ENCODE results near the gene FYB1.

Gene FYB1

GRCh38 chr5:39219437-39219836 lies at the start of gene FYB1:
FYB1 (minus strand) TSS chr5:39219563; CDS start chr5:39202960, 16,603 bp downstream.
- no peak within 1 kb of the TSS for H3K4me3 ChIP-seq (ENCODE audit: low read depth, low read length)
- no peak for TF ChIP-seq CTCF (IDR thresholded peaks at IDR 0.05; ENCODE audit: low read depth, low read length)

GRCh38 chr5:39267186-39267585 lies 47.8 kb upstream of the FYB1 start:
- no peak for TF ChIP-seq CTCF (IDR thresholded peaks at IDR 0.05; ENCODE audit: low read depth, low read length)
- H3K4me3 ChIP-seq (ENCODE audit: low read depth, low read length): no peak overlapping the region

GRCh38 chr5:39266442-39266841 lies 47.1 kb upstream of the FYB1 start:
- TF ChIP-seq CTCF (IDR thresholded peaks at IDR 0.05; ENCODE audit: low read depth, low read length): no peak
- no peak overlapping the region for H3K4me3 ChIP-seq (ENCODE audit: low read depth, low read length)

- no peak overlapping the region for H3K4me3 ChIP-seq (ENCODE audit: low read depth, low read length)
- TF ChIP-seq CTCF (IDR thresholded peaks at IDR 0.05; ENCODE audit: low read depth, low read length): no peak
Measured at GRCh38 chr5:39264528-39264927, 45.2 kb upstream of the FYB1 start.

GRCh38 chr5:39262981-39263380 lies 43.6 kb upstream of the FYB1 start:
- no peak overlapping the region for H3K4me3 ChIP-seq (ENCODE audit: low read depth, low read length)
- no peak for TF ChIP-seq CTCF (IDR thresholded peaks at IDR 0.05; ENCODE audit: low read depth, low read length)

- H3K4me3 ChIP-seq (ENCODE audit: low read depth, low read length): no peak overlapping the region
- TF ChIP-seq CTCF (IDR thresholded peaks at IDR 0.05; ENCODE audit: low read depth, low read length): no peak
Measured at GRCh38 chr5:39260095-39260494, 40.7 kb upstream of the FYB1 start.

GRCh38 chr5:39257554-39257953 lies 38.2 kb upstream of the FYB1 start:
- H3K4me3 ChIP-seq (ENCODE audit: low read depth, low read length): no peak overlapping the region
- TF ChIP-seq CTCF (IDR thresholded peaks at IDR 0.05; ENCODE audit: low read depth, low read length): no peak

All from WI38 (cell line).